Measurements from ENCODE around the gene TLR7.

GRCh38 chrX:12891171-12891570, 24.3 kb downstream of the TLR7 start:
- TF ChIP-seq POLR2A (IDR thresholded peaks at IDR 0.05) (no peak), CTCF (IDR thresholded peaks at IDR 0.05) (no peak)

Measured in lower leg skin (tissue), 3 donors.